Mammary epithelial cell (primary cell): ENCODE data around the gene MCL1.
A peak's percentile ranks its signal among the peaks of the same experiment; 100 is the strongest.

Experiments
- CTCF ChIP-seq, 2 donors: IDR thresholded peaks in 1 of 2; conservative IDR thresholded peaks in 1 of 2; 2 replicates each; pipeline ENCODE4 v1.5.1; 2011 to 2012; ENCODE audit warnings: inconsistent platforms in 2 of 2, low read length in 2 of 2, mild to moderate bottlenecking in 2 of 2, control low read depth in 1 of 2, low read depth in 1 of 2; ENCODE audit not compliant: insufficient read depth in 1 of 2; ENCODE audit errors: extremely low read depth in 1 of 2
- EZH2 ChIP-seq: IDR thresholded peaks from 2 replicates; pipeline ENCODE4 v1.6.1; 2012; ENCODE audit warnings: low read length, inconsistent platforms, borderline replicate concordance

- TF ChIP-seq CTCF (conservative IDR thresholded peaks at IDR 0.05 in 1 of 2, IDR thresholded peaks at IDR 0.05 in 1 of 2; ENCODE audit: extremely low read depth in 1 of 2, insufficient read depth in 1 of 2, low read depth in 1 of 2, low read length in 2 of 2) (peak; percentile 1 to 52), EZH2 (no peak)
Observed at GRCh38 chr1:150561254-150561973, 18.0 kb downstream of the MCL1 start.
